ENCODE results near the gene RENBP. TPM values are rescaled to one million over a fixed set of nuclear protein-coding genes. Genes with fewer than 3 reads are reported as not detected.

RENBP gene
- total RNA-seq, 1 donor from 2014 or later = 46.4 TPM

- H3K27ac ChIP-seq = no peak within 1 kb of the TSS
- intact Hi-C loops (cut with DNase I) = no loop called here
- H3K36me3 ChIP-seq = no peaks in the 10 kb centered on the region
- no peak for ATAC-seq
- no peaks in the 10 kb centered on the region for H3K9me3 ChIP-seq
- H3K4me3 ChIP-seq = no peak within 1 kb of the TSS
- no peaks in the 10 kb centered on the region for H3K4me1 ChIP-seq
- no peak for DNase-seq
- no peak for TF ChIP-seq CTCF (IDR thresholded peaks at IDR 0.05)
- H3K27me3 ChIP-seq = peaks cover 12% of the 10 kb centered on the region
Observed at GRCh38 chrX:153885968-153886903, 58.2 kb downstream of the RENBP start, which contains the start of gene L1CAM. L1CAM (minus strand) TSS chrX:153886173; CDS start chrX:153875836, 10,337 bp downstream.

Small RNAs within 50 kb of the gene (microRNA-seq; reads per million reads assigned to microRNA genes)
- gene MIR3202-1 (ENCODE audit: borderline microRNAs expressed) (not detected), gene MIR3202-2 (ENCODE audit: borderline microRNAs expressed) (not detected)

Other genes with a start within 250 kb of the RENBP start
- 233 TPM for gene BCAP31, start 220.3 kb downstream of the RENBP start, total RNA-seq
- gene ABCD1, start 219.8 kb downstream of the RENBP start, total RNA-seq = 15.1 TPM
- gene PLXNB3, start 180.4 kb downstream of the RENBP start, total RNA-seq = 3.3 TPM
- not detected for gene SRPK3, start 163.6 kb downstream of the RENBP start, total RNA-seq
- gene IDH3G, start 150.3 kb downstream of the RENBP start, total RNA-seq = 42.7 TPM
- gene SSR4, start 150.0 kb downstream of the RENBP start, total RNA-seq = 204 TPM
- 8.3 TPM for gene PDZD4, start 114.1 kb downstream of the RENBP start, total RNA-seq
- gene L1CAM, start 58.5 kb downstream of the RENBP start, total RNA-seq = 1.2 TPM
- 3.0 TPM for gene AVPR2, start 40.0 kb downstream of the RENBP start, total RNA-seq
- gene ARHGAP4, start 18.4 kb downstream of the RENBP start, total RNA-seq = 69.8 TPM
- 84.6 TPM for gene NAA10, start 9.6 kb downstream of the RENBP start, total RNA-seq
- gene HCFC1, start 27.2 kb upstream of the RENBP start, total RNA-seq = 47.5 TPM
- gene TMEM187, start 28.1 kb upstream of the RENBP start, total RNA-seq = 9.0 TPM
- 89.4 TPM for gene IRAK1, start 75.3 kb upstream of the RENBP start, total RNA-seq
- 58.6 TPM for gene MECP2, start 153.1 kb upstream of the RENBP start, total RNA-seq
- gene OPN1LW, start 199.6 kb upstream of the RENBP start, total RNA-seq = not detected
- not detected for gene OPN1MW, start 238.0 kb upstream of the RENBP start, total RNA-seq